Tibial artery (tissue), 4 donors: Measurements from ENCODE around the gene ALOXE3.
A peak's percentile ranks its signal among the peaks of the same experiment; 100 is the strongest.

ENCODE experiments used
- DNase-seq, 2 donors: peaks; one replicate each; pipeline ENCODE4 v3.0.0-alpha.2; 2019
- H3K27ac ChIP-seq, 2 donors: fragments of 200-600 bp; sonication (generic) in 1 of 2; 1 replicate in 1 of 2; 2 replicates in 1 of 2; pipeline ENCODE4 v1.5.1; 2018 to 2019; ENCODE audit warnings: mild to moderate bottlenecking in 1 of 2
- H3K27me3 ChIP-seq, 2 donors: fragments of 200-600 bp; sonication (generic) in 1 of 2; one replicate each; pipeline versions ENCODE4 v1.5.1 to v1.6.0; 2016 to 2019
- H3K36me3 ChIP-seq, 3 donors: fragments of 200-600 bp; sonication (generic) in 2 of 3; one replicate each; pipeline ENCODE4 v1.5.1; 2016 to 2019; ENCODE audit warnings: mild to moderate bottlenecking in 2 of 3
- H3K4me1 ChIP-seq, 4 donors: fragments of 200-600 bp; sonication (generic) in 2 of 4; 1 replicate in 3 of 4; 2 replicates in 1 of 4; pipeline ENCODE4 v1.5.1; 2016 to 2019
- H3K4me3 ChIP-seq, 2 donors: fragments of 200-600 bp; sonication (generic) in 1 of 2; 1 replicate in 1 of 2; 2 replicates in 1 of 2; pipeline ENCODE4 v1.5.1; 2018 to 2019; ENCODE audit warnings: mild to moderate bottlenecking in 2 of 2
- H3K9me3 ChIP-seq, 3 donors: fragments of 200-600 bp; sonication (generic) in 1 of 3; one replicate each; pipeline ENCODE4 v1.5.1; 2016 to 2019
- CTCF ChIP-seq, 2 experiments: fragments of 200-600 bp in 1 of 2; fragments of 450-650 bp in 1 of 2; IDR thresholded peaks; one replicate each; pipeline ENCODE4 v1.5.1; 2017 to 2019; ENCODE audit warnings: antibody characterized with exemption in 2 of 2, mild to moderate bottlenecking in 1 of 2, moderate library complexity in 1 of 2
- intact Hi-C: fragments of 100-400 bp; cut with DNase I; formaldehyde crosslinking; loops from one replicate; pipeline ENCODE4 v1.15.0; 2023; ENCODE audit warnings: low total_unique reads

Gene ALOXE3

GRCh38 chr17:8162997-8163977, 45.0 kb upstream of the ALOXE3 start:
- Histone ChIP-seq H3K9me3 (no peaks in the 10 kb centered on the region), H3K4me3 (peak overlapping the region; percentile 85 to 99), H3K4me1 (peaks cover 0 to 55% (median 41%) of the 10 kb centered on the region in 4 donors), H3K36me3 (peaks cover 0 to 21% (median 19%) of the 10 kb centered on the region in 3 donors), H3K27ac (peak overlapping the region; percentile 99 to 100), H3K27me3 (no peaks in the 10 kb centered on the region)
- TF ChIP-seq CTCF (IDR thresholded peaks at IDR 0.05) = no peak
- DNase-seq = peak in 1 of 2 donors; percentile 77
- intact Hi-C loops = loop anchor here (5.0 kb wide), 1 partner anchor 41 kb away; the partner anchor contains the start of gene HES7

- intact Hi-C loops = loop anchor here (5.0 kb wide), 1 partner anchor 40 kb away; the partner anchor contains the start of gene HES7
- Histone ChIP-seq H3K9me3 (no peaks in the 10 kb centered on the region), H3K36me3 (peaks cover 0 to 21% (median 19%) of the 10 kb centered on the region in 3 donors), H3K27ac (peak within 1 kb of the TSS; percentile 99 to 100), H3K4me3 (peak within 1 kb of the TSS; percentile 85 to 99), H3K4me1 (peaks cover 0 to 63% (median 45%) of the 10 kb centered on the region in 4 donors), H3K27me3 (no peaks in the 10 kb centered on the region)
- TF ChIP-seq CTCF (IDR thresholded peaks at IDR 0.05) = no peak
- DNase-seq = peak; percentile 73 to 91
Measured at GRCh38 chr17:8162233-8162996, 44.1 kb upstream of the ALOXE3 start, which contains the start of gene VAMP2. VAMP2 (minus strand) TSS chr17:8162948; CDS start chr17:8162879, 69 bp downstream.

GRCh38 chr17:8161289-8162232, 43.2 kb upstream of the ALOXE3 start:
- intact Hi-C loops = loop anchor here (2.0 to 5.0 kb wide), 2 partner anchors 25 to 39 kb away; partner anchors contain the start of gene HES7
- Histone ChIP-seq H3K27ac (peak overlapping the region; percentile 99 to 100), H3K4me3 (peak overlapping the region; percentile 85 to 99), H3K27me3 (no peaks in the 10 kb centered on the region), H3K36me3 (peaks cover 0 to 21% (median 19%) of the 10 kb centered on the region in 3 donors), H3K9me3 (no peaks in the 10 kb centered on the region), H3K4me1 (peaks cover 0 to 69% (median 45%) of the 10 kb centered on the region in 4 donors)
- no peak for TF ChIP-seq CTCF (IDR thresholded peaks at IDR 0.05)
- no peak for DNase-seq

- peak overlapping the region; percentile 0 to 85 for H3K4me3 ChIP-seq
- DNase-seq = no peak
Measured at GRCh38 chr17:8160741-8161221, 42.5 kb upstream of the ALOXE3 start.

More at GRCh38 chr17:8160741-8161221, 42.5 kb upstream of the ALOXE3 start:
- Histone ChIP-seq H3K9me3 (no peaks in the 10 kb centered on the region), H3K4me1 (peaks cover 0 to 69% (median 45%) of the 10 kb centered on the region in 4 donors), H3K27me3 (no peaks in the 10 kb centered on the region), H3K27ac (peak overlapping the region; percentile 99 to 100), H3K36me3 (peaks cover 0 to 21% (median 19%) of the 10 kb centered on the region in 3 donors)
- intact Hi-C loops = loop anchor here (2.0 to 5.0 kb wide), 2 partner anchors 24 to 38 kb away; partner anchors contain the start of gene HES7
- no peak for TF ChIP-seq CTCF (IDR thresholded peaks at IDR 0.05)
